Measurements from ENCODE around the gene DAGLA. TPM values are rescaled to one million over a fixed set of nuclear protein-coding genes. Genes with fewer than 3 reads are reported as not detected.

DAGLA gene
- total RNA-seq, 3 donors from 2014 or later, result 2.4 to 4.5 (median 3.3) TPM

DNA sequence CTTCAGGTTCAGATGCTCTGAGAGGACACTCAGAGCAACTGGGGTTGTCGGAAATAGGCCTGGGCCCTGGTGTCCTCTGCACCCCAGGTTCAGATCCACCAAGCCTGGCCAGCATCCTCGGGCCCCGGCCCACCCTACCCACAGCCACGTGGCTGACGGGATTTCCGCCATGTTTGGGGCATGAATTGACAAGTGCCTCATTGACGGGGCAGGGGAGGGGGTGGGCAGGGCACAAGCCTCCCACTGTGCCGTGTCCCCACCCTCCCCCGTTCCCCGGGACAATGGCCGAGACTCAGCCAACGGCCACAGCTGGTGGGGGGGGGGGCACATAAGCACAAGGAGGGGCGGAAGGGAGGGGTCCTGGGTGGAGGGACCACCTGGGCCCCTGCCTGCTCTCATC is 80.8 kb downstream of the DAGLA start:
- Histone ChIP-seq H3K4me3 (no peak overlapping the region), H3K4me1 (no peaks in the 10 kb centered on the region), H3K9me3 (no peaks in the 10 kb centered on the region), H3K27ac (no peak overlapping the region), H3K27me3 (no peaks in the 10 kb centered on the region), H3K36me3 (no peaks in the 10 kb centered on the region)
- intact Hi-C loops (cut with DNase I; ENCODE audit: low total_unique reads), result no loop called here
- no peak for DNase-seq (ENCODE audit: low spot score in 2 of 2)
- TF ChIP-seq CTCF (IDR thresholded peaks at IDR 0.05) (no peak), POLR2A (IDR thresholded peaks at IDR 0.05) (no peak), POLR2AphosphoS5 (IDR thresholded peaks at IDR 0.05) (no peak)

DNA sequence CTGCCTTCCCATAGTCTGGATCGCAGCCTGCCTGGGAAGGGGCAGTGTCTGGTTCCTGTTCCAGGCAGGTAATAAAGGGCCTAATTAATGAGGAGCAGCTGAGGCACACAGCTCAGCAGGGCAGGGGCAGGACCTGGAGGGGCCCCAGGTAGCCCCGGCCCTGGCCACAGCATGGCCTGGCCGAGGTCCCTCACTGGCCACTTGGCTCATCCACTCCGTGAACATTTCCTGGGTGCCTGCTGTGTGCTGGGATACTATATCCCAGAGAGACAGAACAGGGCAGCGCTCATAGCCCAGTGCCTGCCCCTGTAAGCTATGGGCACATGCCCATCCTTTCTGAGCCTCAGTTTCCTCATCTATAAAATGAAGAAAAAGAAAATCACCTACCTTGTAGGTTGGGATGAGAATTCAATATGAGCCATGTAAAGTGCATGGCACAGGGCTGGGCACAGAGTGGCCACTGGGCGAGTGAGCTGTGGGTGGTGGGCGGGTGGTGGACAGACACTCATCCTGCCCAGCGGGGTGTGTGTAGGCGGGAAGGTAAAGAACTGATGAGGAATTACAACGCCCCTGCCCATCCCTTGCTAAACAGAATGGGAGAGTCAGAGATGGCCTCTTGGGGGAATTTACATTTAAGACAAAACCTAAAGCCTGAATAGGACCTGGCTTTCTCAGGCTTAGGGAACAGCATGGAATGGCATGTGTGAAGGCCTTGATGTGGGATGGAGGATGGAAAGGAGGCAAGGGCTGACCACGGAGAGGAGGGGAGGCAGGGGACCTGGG is 81.4 kb downstream of the DAGLA start:
- DNase-seq (ENCODE audit: low spot score in 2 of 2), result no peak
- Histone ChIP-seq H3K4me1 (no peaks in the 10 kb centered on the region), H3K4me3 (no peak overlapping the region), H3K27me3 (no peaks in the 10 kb centered on the region), H3K36me3 (no peaks in the 10 kb centered on the region), H3K9me3 (no peaks in the 10 kb centered on the region), H3K27ac (no peak overlapping the region)
- intact Hi-C loops (cut with DNase I; ENCODE audit: low total_unique reads), result no loop called here
- TF ChIP-seq POLR2A (IDR thresholded peaks at IDR 0.05), result no peak
- no peak for TF ChIP-seq CTCF (IDR thresholded peaks at IDR 0.05)
- no peak for TF ChIP-seq POLR2AphosphoS5 (IDR thresholded peaks at IDR 0.05)

DNA sequence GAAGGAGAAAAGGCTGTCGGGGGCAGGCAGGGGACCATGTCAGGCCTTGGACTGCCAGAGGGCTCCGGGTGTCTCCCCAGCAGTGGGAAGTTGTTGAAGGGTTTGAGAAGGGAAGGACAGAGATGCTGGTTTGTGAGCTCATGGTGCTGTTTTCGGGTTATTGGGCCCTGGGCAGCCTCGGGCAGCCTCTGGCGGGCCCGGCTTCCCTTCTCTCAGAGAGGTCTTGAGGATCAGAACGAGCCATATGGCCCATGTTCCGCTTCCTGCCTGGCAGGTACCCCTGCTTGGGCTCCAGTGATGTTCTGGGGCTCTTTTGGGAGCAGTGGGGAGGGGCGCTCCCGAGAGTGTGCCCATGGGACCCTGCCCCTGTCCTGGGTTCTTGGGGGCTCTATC is 82.0 kb downstream of the DAGLA start:
- TF ChIP-seq POLR2AphosphoS5 (IDR thresholded peaks at IDR 0.05) (no peak), CTCF (IDR thresholded peaks at IDR 0.05) (no peak), POLR2A (IDR thresholded peaks at IDR 0.05) (no peak)
- no peaks in the 10 kb centered on the region for H3K4me1 ChIP-seq
- intact Hi-C loops (cut with DNase I; ENCODE audit: low total_unique reads), result no loop called here
- no peak overlapping the region for H3K4me3 ChIP-seq
- no peak overlapping the region for H3K27ac ChIP-seq
- H3K27me3 ChIP-seq, result no peaks in the 10 kb centered on the region
- no peaks in the 10 kb centered on the region for H3K36me3 ChIP-seq
- H3K9me3 ChIP-seq, result no peaks in the 10 kb centered on the region
- no peak for DNase-seq (ENCODE audit: low spot score in 2 of 2)

GRCh38 chr11:61762798-61763197 is 82.6 kb downstream of the DAGLA start:
- Histone ChIP-seq H3K4me3 (no peak overlapping the region), H3K4me1 (no peaks in the 10 kb centered on the region), H3K27ac (no peak overlapping the region), H3K36me3 (no peaks in the 10 kb centered on the region), H3K9me3 (no peaks in the 10 kb centered on the region), H3K27me3 (no peaks in the 10 kb centered on the region)
- TF ChIP-seq POLR2AphosphoS5 (IDR thresholded peaks at IDR 0.05) (no peak), POLR2A (IDR thresholded peaks at IDR 0.05) (no peak), CTCF (IDR thresholded peaks at IDR 0.05) (no peak)
- DNase-seq (ENCODE audit: low spot score in 2 of 2), result no peak
- intact Hi-C loops (cut with DNase I; ENCODE audit: low total_unique reads), result no loop called here

GRCh38 chr11:61763930-61764605 is 83.9 kb downstream of the DAGLA start:
- H3K27ac ChIP-seq, result no peak overlapping the region
- intact Hi-C loops (cut with DNase I; ENCODE audit: low total_unique reads), result no loop called here
- TF ChIP-seq POLR2AphosphoS5 (IDR thresholded peaks at IDR 0.05) (no peak), CTCF (IDR thresholded peaks at IDR 0.05) (no peak), POLR2A (IDR thresholded peaks at IDR 0.05) (no peak)
- no peaks in the 10 kb centered on the region for H3K4me1 ChIP-seq
- DNase-seq (ENCODE audit: low spot score in 2 of 2), result no peak
- no peaks in the 10 kb centered on the region for H3K9me3 ChIP-seq
- no peak overlapping the region for H3K4me3 ChIP-seq
- no peaks in the 10 kb centered on the region for H3K36me3 ChIP-seq
- H3K27me3 ChIP-seq, result no peaks in the 10 kb centered on the region
